H1 (cell line): ENCODE results near the gene TMEM178B. TPM values are rescaled to one million over a fixed set of nuclear protein-coding genes. Genes with fewer than 3 reads are reported as not detected.

Source experiments
- CTCF ChIP-seq, 3 experiments: IDR thresholded peaks; 1 replicate in 2 of 3; 2 replicates in 1 of 3; pipeline versions ENCODE4 v1.5.1 to v1.6.1; 2011; ENCODE audit warnings: low read length in 3 of 3, mild to moderate bottlenecking in 3 of 3, inconsistent platforms in 2 of 3, low read depth in 1 of 3, moderate library complexity in 1 of 3; ENCODE audit not compliant: insufficient read depth in 1 of 3; ENCODE audit errors: control extremely low read depth in 1 of 3
- E2F6 ChIP-seq: IDR thresholded peaks from 2 replicates; pipeline ENCODE4 v1.6.1; 2012; ENCODE audit warnings: inconsistent platforms
- polyA plus RNA-seq, 7 experiments: library from polyadenylated mRNA; depleted of rRNA in 3 of 7; stranded (reverse) in 5 of 7; unstranded in 2 of 7; fragments of >200 nt in 5 of 7; fragments of 200-250 nt in 2 of 7; gene quantifications; 1 replicate in 5 of 7; 2 replicates in 1 of 7; 4 replicates in 1 of 7; pipeline versions ENCODE4 v1.2.1 to v1.2.3, GENCODE V29; 2011 to 2013; ENCODE audit warnings: missing spikeins in 2 of 7, mixed read lengths in 2 of 7
- total RNA-seq: library from RNA; stranded (reverse); fragmentation: NEBNext Ultra II Directional; extraction: Animal tissue kit (Norgen Biotek cat#: 25700); gene quantifications from 2 replicates; pipeline ENCODE4 v1.2.1, GENCODE V29; 2021

The TMEM178B gene
- total and polyA plus RNA-seq, 2 of the 8 experiments (the other 6 are each of a cell fraction or from before 2014, with no cell fraction given): 5.3 to 18.1 TPM

GRCh38 chr7:141071260-141071854 lies 2.5 kb upstream of the TMEM178B start (continued):
- TF ChIP-seq CTCF (IDR thresholded peaks at IDR 0.05; ENCODE audit: control extremely low read depth in 1 of 3, insufficient read depth in 1 of 3, low read depth in 1 of 3, low read length in 3 of 3) (peak; percentile 59 to 65 (median 62)), E2F6 (peak; percentile 77)
